ENCODE measurements around the gene PXMP2.
A peak's percentile ranks its signal among the peaks of the same experiment; 100 is the strongest.

Gene PXMP2

GRCh38 chr12:132703641-132704040, 16.3 kb downstream of the PXMP2 start:
- ATAC-seq (no peak), DNase-seq (no peak)
- peaks cover 0 to 6% of the 10 kb centered on the region in 2 donors for H3K9me3 Mint-ChIP-seq
- no peaks in the 10 kb centered on the region for H3K27me3 Mint-ChIP-seq
- peak overlapping the region in 1 of 2 donors; percentile 22 for H3K27ac Mint-ChIP-seq
- no peak overlapping the region for H3K4me3 Mint-ChIP-seq
- no peaks in the 10 kb centered on the region for H3K4me1 Mint-ChIP-seq

GRCh38 chr12:132707241-132707640, 19.9 kb downstream of the PXMP2 start:
- no peak overlapping the region for H3K4me3 Mint-ChIP-seq
- no peak for ATAC-seq
- no peaks in the 10 kb centered on the region for H3K27me3 Mint-ChIP-seq
- DNase-seq, result no peak
- H3K9me3 Mint-ChIP-seq, result peaks cover 0 to 6% of the 10 kb centered on the region in 2 donors
- H3K4me1 Mint-ChIP-seq, result peaks cover 10% of the 10 kb centered on the region
- no peak overlapping the region for H3K27ac Mint-ChIP-seq

- H3K4me3 Mint-ChIP-seq, result no peak overlapping the region
- H3K27me3 Mint-ChIP-seq, result no peaks in the 10 kb centered on the region
These were observed 20.8 kb downstream of the PXMP2 start for GRCh38 chr12:132708150-132708549.

GRCh38 chr12:132710043-132710404, 22.6 kb downstream of the PXMP2 start:
- DNase-seq, result peak in 1 of 2 donors; percentile 25
- peaks cover 24% of the 10 kb centered on the region for H3K4me1 Mint-ChIP-seq
- peaks cover 0 to 6% of the 10 kb centered on the region in 2 donors for H3K9me3 Mint-ChIP-seq
- peak; percentile 18 for ATAC-seq
- H3K27me3 Mint-ChIP-seq, result no peaks in the 10 kb centered on the region
- peak overlapping the region; percentile 94 for H3K4me3 Mint-ChIP-seq
- peak overlapping the region; percentile 91 to 92 for H3K27ac Mint-ChIP-seq

More at GRCh38 chr12:132708150-132708549, 20.8 kb downstream of the PXMP2 start:
- DNase-seq (no peak), ATAC-seq (no peak)
- H3K9me3 Mint-ChIP-seq, result peaks cover 0 to 6% of the 10 kb centered on the region in 2 donors
- H3K4me1 Mint-ChIP-seq, result peaks cover 18% of the 10 kb centered on the region
- no peak overlapping the region for H3K27ac Mint-ChIP-seq

- Mint-ChIP-seq H3K4me1 (peaks cover 24% of the 10 kb centered on the region), H3K4me3 (peak within 1 kb of the TSS; percentile 94), H3K9me3 (peaks cover 0 to 6% of the 10 kb centered on the region in 2 donors), H3K27ac (peak within 1 kb of the TSS; percentile 91 to 93), H3K27me3 (no peaks in the 10 kb centered on the region)
- ATAC-seq (peak; percentile 94), DNase-seq (peak; percentile 91 to 93)
These were observed 23.2 kb downstream of the PXMP2 start, which contains the start of gene PGAM5 for GRCh38 chr12:132710405-132711079. Gene PGAM5 (plus strand): TSS chr12:132710842. CDS start chr12:132710877, 35 bp downstream.

GRCh38 chr12:132711080-132711843, 23.9 kb downstream of the PXMP2 start:
- DNase-seq (peak in 1 of 2 donors; percentile 46), ATAC-seq (peak; percentile 40)
- Mint-ChIP-seq H3K4me3 (peak overlapping the region; percentile 85 to 89), H3K27me3 (no peaks in the 10 kb centered on the region), H3K4me1 (peaks cover 24% of the 10 kb centered on the region), H3K9me3 (peaks cover 0 to 6% of the 10 kb centered on the region in 2 donors), H3K27ac (peak overlapping the region; percentile 86 to 93)

- Mint-ChIP-seq H3K27me3 (no peaks in the 10 kb centered on the region), H3K4me3 (peak overlapping the region in 1 of 2 donors; percentile 53), H3K4me1 (peaks cover 24% of the 10 kb centered on the region), H3K9me3 (no peaks in the 10 kb centered on the region), H3K27ac (no peak overlapping the region)
- DNase-seq, result no peak
- no peak for ATAC-seq
These were observed 25.7 kb downstream of the PXMP2 start for GRCh38 chr12:132713123-132713522.

- ATAC-seq (no peak), DNase-seq (no peak)
- Mint-ChIP-seq H3K27me3 (no peaks in the 10 kb centered on the region), H3K4me1 (peaks cover 23% of the 10 kb centered on the region), H3K27ac (no peak overlapping the region), H3K9me3 (no peaks in the 10 kb centered on the region), H3K4me3 (no peak overlapping the region)
These were observed 28.5 kb downstream of the PXMP2 start for GRCh38 chr12:132715874-132716273.

- Mint-ChIP-seq H3K9me3 (no peaks in the 10 kb centered on the region), H3K27ac (no peak overlapping the region), H3K27me3 (no peaks in the 10 kb centered on the region), H3K4me1 (peaks cover 23% of the 10 kb centered on the region), H3K4me3 (no peak overlapping the region)
- no peak for DNase-seq
- no peak for ATAC-seq
These were observed 29.0 kb downstream of the PXMP2 start for GRCh38 chr12:132716356-132716755.

- Mint-ChIP-seq H3K4me1 (peaks cover 21% of the 10 kb centered on the region), H3K4me3 (no peak overlapping the region), H3K9me3 (no peaks in the 10 kb centered on the region), H3K27ac (peak overlapping the region in 1 of 2 donors; percentile 34), H3K27me3 (no peaks in the 10 kb centered on the region)
- DNase-seq, result no peak
- ATAC-seq, result peak; percentile 9
These were observed 29.6 kb downstream of the PXMP2 start for GRCh38 chr12:132717011-132717410.

- DNase-seq, result no peak
- Mint-ChIP-seq H3K27ac (peak overlapping the region in 1 of 2 donors; percentile 74), H3K4me1 (peaks cover 14% of the 10 kb centered on the region), H3K4me3 (no peak overlapping the region), H3K9me3 (no peaks in the 10 kb centered on the region), H3K27me3 (no peaks in the 10 kb centered on the region)
- ATAC-seq, result peak; percentile 57
These were observed 30.4 kb downstream of the PXMP2 start for GRCh38 chr12:132717531-132718387.

GRCh38 chr12:132718644-132719043, 31.3 kb downstream of the PXMP2 start:
- Mint-ChIP-seq H3K27me3 (no peaks in the 10 kb centered on the region), H3K4me3 (no peak overlapping the region), H3K27ac (no peak overlapping the region), H3K4me1 (peaks cover 5% of the 10 kb centered on the region), H3K9me3 (no peaks in the 10 kb centered on the region)
- ATAC-seq (no peak), DNase-seq (no peak)

- no peak for DNase-seq
- H3K27ac Mint-ChIP-seq, result no peak overlapping the region
- peaks cover 4% of the 10 kb centered on the region for H3K4me1 Mint-ChIP-seq
- H3K27me3 Mint-ChIP-seq, result no peaks in the 10 kb centered on the region
- no peaks in the 10 kb centered on the region for H3K9me3 Mint-ChIP-seq
- no peak overlapping the region for H3K4me3 Mint-ChIP-seq
- ATAC-seq, result no peak
These were observed 32.0 kb downstream of the PXMP2 start for GRCh38 chr12:132719141-132719953.

- H3K4me3 Mint-ChIP-seq, result no peak overlapping the region
- H3K4me1 Mint-ChIP-seq, result peaks cover 4% of the 10 kb centered on the region
- H3K9me3 Mint-ChIP-seq, result no peaks in the 10 kb centered on the region
- no peak overlapping the region for H3K27ac Mint-ChIP-seq
- DNase-seq, result no peak
- no peaks in the 10 kb centered on the region for H3K27me3 Mint-ChIP-seq
- ATAC-seq, result no peak
These were observed 32.6 kb downstream of the PXMP2 start for GRCh38 chr12:132719954-132720324.
